Liver (tissue), 9 donors: Measurements from ENCODE around the gene ATF6B. TPM values are rescaled to one million over a fixed set of nuclear protein-coding genes. Genes with fewer than 3 reads are reported as not detected.

Experiments used
- DNase-seq: peaks from one replicate; pipeline ENCODE4 v3.0.0-alpha.2; 2017; ENCODE audit warnings: low spot score
- H3K27ac ChIP-seq, 2 donors: one replicate each; pipeline ENCODE4 v1.7.0; 2013; ENCODE audit warnings: inconsistent platforms in 2 of 2, low read length in 2 of 2, control low read depth in 1 of 2, low read depth in 1 of 2, mild to moderate bottlenecking in 1 of 2
- H3K27me3 ChIP-seq, 4 donors: one replicate each; pipeline versions ENCODE4 v1.6.1 to v1.7.0; 2013; ENCODE audit warnings: low read length in 3 of 4, inconsistent platforms in 1 of 4, mild to moderate bottlenecking in 1 of 4, moderate library complexity in 1 of 4; ENCODE audit not compliant: control insufficient read depth in 4 of 4, insufficient read depth in 4 of 4
- H3K36me3 ChIP-seq, 4 donors: one replicate each; pipeline versions ENCODE4 v1.6.1 to v1.7.0; 2013; ENCODE audit warnings: low read length in 3 of 4, mild to moderate bottlenecking in 3 of 4, low read depth in 1 of 4, moderate library complexity in 1 of 4; ENCODE audit not compliant: control insufficient read depth in 4 of 4, insufficient read depth in 3 of 4
- H3K4me1 ChIP-seq, 4 donors: one replicate each; pipeline versions ENCODE4 v1.6.1 to v1.7.0; 2013; ENCODE audit warnings: low read length in 3 of 4, mild to moderate bottlenecking in 3 of 4, moderate library complexity in 1 of 4; ENCODE audit not compliant: control insufficient read depth in 4 of 4, insufficient read depth in 4 of 4
- H3K4me3 ChIP-seq, 3 donors: one replicate each; pipeline versions ENCODE4 v1.6.1 to v1.7.0; 2013; ENCODE audit warnings: low read length in 3 of 3, control low read depth in 1 of 3, low read depth in 1 of 3, mild to moderate bottlenecking in 1 of 3
- H3K9ac ChIP-seq, 2 donors: one replicate each; pipeline ENCODE4 v1.7.0; 2013; ENCODE audit warnings: low read length in 2 of 2, mild to moderate bottlenecking in 2 of 2, moderate library complexity in 2 of 2, control low read depth in 1 of 2, low read depth in 1 of 2
- H3K9me3 ChIP-seq, 4 donors: one replicate each; pipeline versions ENCODE4 v1.6.1 to v1.7.0; 2013; ENCODE audit warnings: low read length in 3 of 4; ENCODE audit not compliant: control insufficient read depth in 4 of 4
- CTCF ChIP-seq: fragments of 150-350 bp; IDR thresholded peaks from 2 replicates; pipeline ENCODE4 v1.5.1; 2017; ENCODE audit warnings: improper control_type of control experiment, low read depth, low read length; ENCODE audit not compliant: missing input control
- EGR1 ChIP-seq, 2 donors: IDR thresholded peaks; 2 replicates each; pipeline ENCODE4 v1.6.1; 2016 to 2018; ENCODE audit warnings: antibody characterized with exemption in 2 of 2, low read depth in 2 of 2
- FOXA1 ChIP-seq: IDR thresholded peaks from 2 replicates; pipeline ENCODE4 v1.6.1; 2016; ENCODE audit warnings: antibody characterized with exemption
- FOXA2 ChIP-seq: IDR thresholded peaks from 2 replicates; pipeline ENCODE4 v1.6.1; 2016; ENCODE audit warnings: antibody characterized with exemption
- GABPA ChIP-seq, 2 donors: IDR thresholded peaks in 1 of 2; conservative IDR thresholded peaks in 1 of 2; 2 replicates each; pipeline ENCODE4 v1.6.1; 2016; ENCODE audit warnings: antibody characterized with exemption in 2 of 2, mild to moderate bottlenecking in 1 of 2, moderate library complexity in 1 of 2
- JUND ChIP-seq, 2 donors: IDR thresholded peaks; 2 replicates each; pipeline ENCODE4 v1.6.1; 2016; ENCODE audit warnings: antibody characterized with exemption in 2 of 2
- NR2F2 ChIP-seq: IDR thresholded peaks from 2 replicates; pipeline ENCODE4 v1.6.1; 2016; ENCODE audit warnings: antibody characterized with exemption
- RAD21 ChIP-seq, 2 donors: IDR thresholded peaks; 2 replicates each; pipeline ENCODE4 v1.6.1; 2016; ENCODE audit warnings: antibody characterized with exemption in 2 of 2, mild to moderate bottlenecking in 2 of 2
- RXRA ChIP-seq, 2 donors: IDR thresholded peaks; 2 replicates each; pipeline ENCODE4 v1.6.1; 2017 to 2018; ENCODE audit warnings: antibody characterized with exemption in 2 of 2, mild to moderate bottlenecking in 1 of 2
- SP1 ChIP-seq: IDR thresholded peaks from 2 replicates; pipeline ENCODE4 v1.6.1; 2018; ENCODE audit warnings: antibody characterized with exemption, mild to moderate bottlenecking
- TAF1 ChIP-seq: conservative IDR thresholded peaks from 2 replicates; pipeline ENCODE4 v1.6.1; 2016; ENCODE audit warnings: antibody characterized with exemption, mild to moderate bottlenecking
- YY1 ChIP-seq: IDR thresholded peaks from 2 replicates; pipeline ENCODE4 v1.6.1; 2016; ENCODE audit warnings: antibody characterized with exemption, mild to moderate bottlenecking
- WGBS: extraction: QIAGEN DNeasy Blood & Tissue Kit; methylation state at CpG from one replicate; pipeline ENCODE4 v1.1.7; 2013; 5-methylcytosine and 5-hydroxymethylcytosine counted together
- polyA plus RNA-seq, 2 donors: library from polyadenylated mRNA; stranded (reverse) in 1 of 2; unstranded in 1 of 2; fragments of 200-250 nt in 1 of 2; fragments of >200 nt in 1 of 2; fragmentation: Nextera tagmentation in 1 of 2; extraction: Ambion mirVana in 1 of 2; gene quantifications; one replicate each; pipeline versions ENCODE4 v1.2.1 to v1.2.3, GENCODE V29; 2013 to 2015
- total RNA-seq, 2 donors: library from RNA; depleted of rRNA; stranded (reverse); fragments of >200 nt; gene quantifications; one replicate each; pipeline ENCODE4 v1.2.3, GENCODE V29; 2014
- TF ChIP-seq, protein P1 (sequence below): IDR thresholded peaks from 2 replicates; pipeline ENCODE4 v1.6.1; 2016; ENCODE audit warnings: antibody characterized with exemption
- TF ChIP-seq, protein P2 (sequence below): IDR thresholded peaks from 2 replicates; pipeline ENCODE4 v1.6.1; 2016; ENCODE audit warnings: antibody characterized with exemption, mild to moderate bottlenecking
- TF ChIP-seq, protein P3 (sequence below): IDR thresholded peaks from 2 replicates; pipeline ENCODE4 v1.6.1; 2016; ENCODE audit warnings: antibody characterized with exemption
- donor health status: healthy.
- donor health status: healthy.
- donor health status: healthy.
- donor health status: healthy.
- donor health status: healthy.

The ATF6B gene
- total and polyA plus RNA-seq, 4 donors, result 13.6 to 24.8 (median 15.5) TPM

- TF ChIP-seq NR2F2, result no peak
- TF ChIP-seq, protein P1, sequence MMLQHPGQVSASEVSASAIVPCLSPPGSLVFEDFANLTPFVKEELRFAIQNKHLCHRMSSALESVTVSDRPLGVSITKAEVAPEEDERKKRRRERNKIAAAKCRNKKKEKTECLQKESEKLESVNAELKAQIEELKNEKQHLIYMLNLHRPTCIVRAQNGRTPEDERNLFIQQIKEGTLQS, result no peak
Measured at GRCh38 chr6:32096087-32096393, 32.0 kb downstream of the ATF6B start (continued).

GRCh38 chr6:32095338-32096086, 32.5 kb downstream of the ATF6B start:
- no peak overlapping the region for H3K4me3 ChIP-seq
- H3K4me1 ChIP-seq, result peaks cover 0 to 5% (median 2%) of the 10 kb centered on the region in 4 donors
- TF ChIP-seq RXRA (IDR thresholded peaks at IDR 0.05), result no peak
- TF ChIP-seq JUND (IDR thresholded peaks at IDR 0.05), result no peak
- TF ChIP-seq FOXA2, result no peak
- TF ChIP-seq SP1, result no peak
- TF ChIP-seq, protein P1, result no peak
- TF ChIP-seq CTCF, result no peak
- TF ChIP-seq YY1, result no peak
- no peak for TF ChIP-seq RAD21 (IDR thresholded peaks at IDR 0.05)
- TF ChIP-seq TAF1, result no peak
- TF ChIP-seq GABPA (IDR thresholded peaks at IDR 0.05 in 1 of 2, conservative IDR thresholded peaks at IDR 0.05 in 1 of 2), result no peak
- TF ChIP-seq EGR1 (IDR thresholded peaks at IDR 0.05; ENCODE audit: low read depth in 2 of 2), result no peak
- no peak for TF ChIP-seq NR2F2
- TF ChIP-seq, protein P2, sequence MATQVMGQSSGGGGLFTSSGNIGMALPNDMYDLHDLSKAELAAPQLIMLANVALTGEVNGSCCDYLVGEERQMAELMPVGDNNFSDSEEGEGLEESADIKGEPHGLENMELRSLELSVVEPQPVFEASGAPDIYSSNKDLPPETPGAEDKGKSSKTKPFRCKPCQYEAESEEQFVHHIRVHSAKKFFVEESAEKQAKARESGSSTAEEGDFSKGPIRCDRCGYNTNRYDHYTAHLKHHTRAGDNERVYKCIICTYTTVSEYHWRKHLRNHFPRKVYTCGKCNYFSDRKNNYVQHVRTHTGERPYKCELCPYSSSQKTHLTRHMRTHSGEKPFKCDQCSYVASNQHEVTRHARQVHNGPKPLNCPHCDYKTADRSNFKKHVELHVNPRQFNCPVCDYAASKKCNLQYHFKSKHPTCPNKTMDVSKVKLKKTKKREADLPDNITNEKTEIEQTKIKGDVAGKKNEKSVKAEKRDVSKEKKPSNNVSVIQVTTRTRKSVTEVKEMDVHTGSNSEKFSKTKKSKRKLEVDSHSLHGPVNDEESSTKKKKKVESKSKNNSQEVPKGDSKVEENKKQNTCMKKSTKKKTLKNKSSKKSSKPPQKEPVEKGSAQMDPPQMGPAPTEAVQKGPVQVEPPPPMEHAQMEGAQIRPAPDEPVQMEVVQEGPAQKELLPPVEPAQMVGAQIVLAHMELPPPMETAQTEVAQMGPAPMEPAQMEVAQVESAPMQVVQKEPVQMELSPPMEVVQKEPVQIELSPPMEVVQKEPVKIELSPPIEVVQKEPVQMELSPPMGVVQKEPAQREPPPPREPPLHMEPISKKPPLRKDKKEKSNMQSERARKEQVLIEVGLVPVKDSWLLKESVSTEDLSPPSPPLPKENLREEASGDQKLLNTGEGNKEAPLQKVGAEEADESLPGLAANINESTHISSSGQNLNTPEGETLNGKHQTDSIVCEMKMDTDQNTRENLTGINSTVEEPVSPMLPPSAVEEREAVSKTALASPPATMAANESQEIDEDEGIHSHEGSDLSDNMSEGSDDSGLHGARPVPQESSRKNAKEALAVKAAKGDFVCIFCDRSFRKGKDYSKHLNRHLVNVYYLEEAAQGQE, result no peak
- TF ChIP-seq, protein P3, sequence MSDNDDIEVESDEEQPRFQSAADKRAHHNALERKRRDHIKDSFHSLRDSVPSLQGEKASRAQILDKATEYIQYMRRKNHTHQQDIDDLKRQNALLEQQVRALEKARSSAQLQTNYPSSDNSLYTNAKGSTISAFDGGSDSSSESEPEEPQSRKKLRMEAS, result no peak
- no peak for TF ChIP-seq FOXA1
- WGBS, result 68% methylated on average over 30 of the region's 30 CpGs
- no peaks in the 10 kb centered on the region for H3K9me3 ChIP-seq
- no peaks in the 10 kb centered on the region for H3K36me3 ChIP-seq
- H3K9ac ChIP-seq, result peak overlapping the region in 1 of 2 donors; percentile 14
- no peak overlapping the region for H3K27ac ChIP-seq
- peaks cover 0 to 7% (median 1%) of the 10 kb centered on the region in 4 donors for H3K27me3 ChIP-seq
- no peak for DNase-seq
